Measurements from ENCODE around the gene ZNF358.

- TF ChIP-seq CTCF (IDR thresholded peaks at IDR 0.05) (no peak), POLR2A (IDR thresholded peaks at IDR 0.05) (no peak)
These were observed 24.0 kb downstream of the ZNF358 start for GRCh38 chr19:7539827-7540425.

All from uterus (tissue), 2 donors.